ENCODE measurements around the gene SLC66A2. TPM values are rescaled to one million over a fixed set of nuclear protein-coding genes. Genes with fewer than 3 reads are reported as not detected.

The SLC66A2 gene
- total RNA-seq, 2 donors from 2014 or later = 31.5 to 31.9 TPM

- DNase-seq (no peak), ATAC-seq (no peak)
- intact Hi-C loops (cut with DNase I) = no loop called here
Measured at GRCh38 chr18:79914614-79915160, 36.8 kb downstream of the SLC66A2 start.

GRCh38 chr18:79912994-79913831, 38.2 kb downstream of the SLC66A2 start:
- DNase-seq (no peak), ATAC-seq (no peak)
- intact Hi-C loops (cut with DNase I) = no loop called here

DNA sequence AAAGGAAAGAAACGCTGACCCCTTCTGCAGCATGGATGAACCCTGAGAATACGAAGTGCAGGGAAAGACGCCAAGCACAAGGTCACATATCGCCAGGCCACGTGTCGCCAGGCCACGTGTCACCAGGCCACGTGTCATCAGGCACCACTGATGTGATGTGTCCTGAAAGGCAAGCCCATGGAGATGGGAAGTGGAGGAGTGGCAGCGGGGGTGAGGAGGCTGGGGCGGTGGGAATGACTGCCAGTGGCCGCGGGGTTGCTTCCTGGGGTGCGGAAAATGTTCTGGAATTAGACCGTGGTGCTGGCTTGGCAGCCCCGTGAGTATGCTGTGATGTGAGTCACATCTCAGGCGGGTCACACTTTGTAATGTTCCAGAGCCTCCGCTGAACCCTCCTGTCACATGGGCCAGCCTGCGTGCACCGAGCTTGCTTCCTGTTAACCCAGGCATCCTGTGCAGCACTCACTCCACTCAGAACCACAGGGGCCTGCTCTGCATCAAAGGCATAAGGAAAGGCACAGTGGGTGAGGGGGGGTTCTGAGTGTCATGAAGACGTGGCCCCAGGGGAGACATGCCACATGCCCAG, 39.0 kb downstream of the SLC66A2 start:
- no peak for ATAC-seq
- intact Hi-C loops (cut with DNase I) = no loop called here
- DNase-seq = no peak

DNA sequence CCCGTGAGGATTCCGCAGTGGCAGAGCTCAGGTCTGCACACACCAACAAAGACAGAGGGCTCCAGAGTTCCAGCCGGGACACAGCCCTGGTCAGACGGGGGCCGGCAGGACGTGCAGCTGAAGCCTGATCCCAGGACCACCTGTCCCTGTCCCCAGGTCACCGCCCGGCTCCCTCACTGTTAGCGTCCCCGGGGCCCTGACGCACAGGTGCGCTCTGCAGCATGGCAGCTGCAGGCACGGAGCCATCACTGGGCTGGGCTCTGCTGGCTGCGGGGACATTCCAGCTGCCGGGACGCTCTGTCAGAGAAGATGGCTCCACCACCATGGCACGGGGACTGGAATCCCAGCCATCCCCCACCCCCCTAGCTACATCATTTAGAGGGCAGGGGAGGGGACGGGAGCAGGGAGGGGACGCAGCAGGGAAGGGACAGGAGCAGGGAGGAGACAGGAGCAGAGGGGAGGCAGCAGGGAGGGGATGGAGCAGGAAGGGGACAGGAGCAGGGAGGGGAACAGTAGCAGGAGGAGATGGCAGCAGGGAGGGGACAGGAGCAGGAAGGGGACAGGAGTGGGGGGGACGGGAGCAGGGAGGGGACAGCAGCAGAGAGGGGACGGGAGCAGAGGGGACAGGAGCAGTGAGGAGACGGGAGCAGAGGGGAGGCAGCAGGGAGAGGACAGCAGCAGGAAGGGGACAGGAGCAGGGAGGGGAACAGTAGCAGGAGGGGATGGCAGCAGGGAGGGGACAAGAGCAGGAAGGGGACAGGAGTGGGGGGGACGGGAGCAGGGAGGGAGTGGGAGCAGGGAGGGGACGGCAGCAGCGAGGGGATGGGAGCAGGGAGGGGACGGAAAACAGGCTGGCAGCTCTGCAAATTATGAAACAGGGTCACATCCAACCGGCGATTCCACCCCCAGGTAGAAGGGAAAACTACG, 39.8 kb downstream of the SLC66A2 start:
- ATAC-seq (no peak), DNase-seq (no peak)
- intact Hi-C loops (cut with DNase I) = no loop called here

DNA sequence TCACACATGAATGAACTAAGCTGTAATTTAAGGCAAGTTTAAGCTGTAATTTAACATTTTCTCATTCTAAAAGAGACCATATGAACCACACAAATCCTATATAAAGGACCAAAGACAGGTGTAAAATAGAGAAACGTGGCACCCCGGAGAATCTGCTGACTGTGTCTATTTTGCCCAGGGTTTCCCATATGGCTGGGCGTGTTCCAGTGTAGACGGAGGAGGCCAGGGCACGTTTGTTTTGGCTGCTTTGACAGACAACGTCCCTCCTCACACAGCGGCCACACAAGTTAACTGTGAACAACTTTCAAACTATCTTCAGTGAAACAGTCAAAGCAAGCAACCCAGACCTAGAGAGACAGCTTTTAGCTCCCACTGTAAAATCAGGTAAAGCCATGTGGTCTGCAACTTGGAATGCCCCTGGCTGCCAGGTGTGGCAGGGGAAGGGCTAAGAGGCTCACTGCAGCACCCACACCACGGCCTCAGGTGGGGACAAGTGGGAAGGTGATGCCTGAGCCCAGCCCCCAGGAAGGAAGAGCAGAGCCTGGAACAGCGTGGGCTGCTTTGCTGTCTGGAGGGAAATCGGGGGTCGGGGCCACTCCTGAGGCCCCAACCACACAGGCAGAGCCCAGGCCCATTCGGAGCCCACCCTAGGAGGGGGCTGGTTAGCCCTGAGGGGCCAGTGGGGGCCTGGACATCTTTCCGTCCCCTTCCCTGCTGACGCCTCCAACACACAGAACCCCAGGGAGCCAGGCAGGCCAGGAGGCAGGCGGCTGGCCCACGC, 40.7 kb downstream of the SLC66A2 start:
- ATAC-seq (no peak), DNase-seq (no peak)
- intact Hi-C loops (cut with DNase I) = no loop called here

GRCh38 chr18:79906706-79907105, 44.7 kb downstream of the SLC66A2 start:
- ATAC-seq = no peak
- intact Hi-C loops (cut with DNase I) = no loop called here
- DNase-seq = no peak

DNA sequence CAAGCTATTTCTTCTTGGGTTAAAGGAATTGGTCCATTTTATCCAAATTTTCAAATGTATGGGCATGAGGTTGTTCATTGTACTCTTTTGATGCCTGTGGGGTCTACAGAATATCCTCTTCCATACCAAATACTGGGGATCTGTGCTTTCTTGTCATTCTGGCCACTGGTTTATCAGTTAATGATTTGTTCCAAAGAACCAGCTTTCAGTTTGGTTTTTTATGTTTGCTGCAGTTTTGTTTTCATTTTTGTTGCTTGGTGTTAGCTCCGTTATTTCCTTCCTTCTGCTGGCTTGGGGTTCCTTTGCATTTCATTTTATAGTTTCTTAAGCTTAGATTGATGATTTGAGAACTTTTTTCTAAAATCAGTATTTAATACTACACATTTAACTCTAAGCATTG, 45.5 kb downstream of the SLC66A2 start:
- intact Hi-C loops (cut with DNase I) = no loop called here
- ATAC-seq (no peak), DNase-seq (no peak)

GRCh38 chr18:79905389-79905911, 46.0 kb downstream of the SLC66A2 start:
- ATAC-seq (peak; percentile 34 to 45), DNase-seq (peak; percentile 60)
- intact Hi-C loops (cut with DNase I) = no loop called here

DNA sequence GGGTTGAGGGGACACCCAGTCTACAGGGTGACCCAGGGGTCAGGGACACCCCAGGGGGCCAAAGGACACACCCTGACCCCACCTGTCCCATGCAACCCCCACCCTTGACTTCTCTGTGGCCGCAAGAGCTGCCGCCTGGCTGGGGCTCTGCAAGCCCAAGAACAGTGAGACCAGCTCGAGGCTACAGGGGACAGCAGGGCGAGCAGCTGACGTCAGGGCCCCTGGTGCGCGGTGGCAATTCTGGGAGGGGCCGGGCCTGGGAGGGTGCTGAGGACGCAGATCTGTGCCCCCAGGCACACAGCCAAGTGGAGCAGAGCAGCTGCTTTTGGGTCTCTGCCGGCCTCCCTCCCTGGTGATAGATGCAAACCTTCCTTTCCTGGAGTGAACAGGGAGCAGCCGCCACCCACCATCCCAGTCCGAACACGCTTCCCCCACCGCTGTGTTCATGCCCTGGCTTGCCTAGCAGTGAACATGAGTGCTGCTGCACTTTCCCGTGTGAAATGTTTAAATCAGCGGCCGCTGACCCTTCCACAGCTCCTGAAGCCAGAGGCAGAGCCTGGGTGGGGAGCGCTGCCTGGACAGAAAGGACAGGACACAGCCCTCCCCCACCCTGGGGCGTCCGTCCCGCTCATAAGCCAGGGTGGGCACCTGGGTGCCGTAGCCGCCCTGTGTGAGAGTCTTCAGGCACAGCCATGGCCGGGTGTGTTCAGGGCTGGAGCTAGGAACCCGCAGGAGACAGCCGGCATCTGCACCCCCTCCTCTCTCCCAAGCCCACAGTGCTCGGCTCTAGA, 46.9 kb downstream of the SLC66A2 start:
- DNase-seq (no peak), ATAC-seq (no peak)
- intact Hi-C loops (cut with DNase I) = no loop called here

DNA sequence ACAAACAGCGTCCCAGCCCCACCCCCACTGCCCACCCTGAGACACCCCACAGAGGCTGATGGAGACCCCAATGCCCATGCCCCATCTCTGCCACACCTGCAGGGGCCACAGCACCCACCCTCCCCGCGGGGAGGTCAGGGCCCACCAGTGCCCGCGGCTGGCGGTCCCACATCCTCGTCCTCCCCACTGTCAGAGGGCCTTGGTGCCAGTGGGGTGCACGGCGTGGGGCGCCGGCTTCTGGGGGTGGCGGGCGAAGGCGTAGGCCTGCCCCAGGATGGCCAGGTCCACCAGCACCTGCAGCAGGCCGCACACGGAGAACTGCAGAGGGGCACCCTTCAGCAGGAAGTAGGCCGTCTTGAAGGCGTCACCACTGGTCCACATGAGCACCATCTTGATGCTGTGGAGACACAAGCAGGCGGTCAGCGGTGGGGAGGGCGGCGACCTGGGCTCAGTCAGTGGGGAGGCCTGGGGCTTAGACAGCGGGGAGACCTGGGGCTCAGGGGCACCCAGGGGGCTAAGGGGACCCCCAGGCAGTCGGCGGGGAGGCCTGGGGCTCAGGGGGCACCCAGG, 47.6 kb downstream of the SLC66A2 start:
- intact Hi-C loops (cut with DNase I) = no loop called here
- ATAC-seq = no peak

DNA sequence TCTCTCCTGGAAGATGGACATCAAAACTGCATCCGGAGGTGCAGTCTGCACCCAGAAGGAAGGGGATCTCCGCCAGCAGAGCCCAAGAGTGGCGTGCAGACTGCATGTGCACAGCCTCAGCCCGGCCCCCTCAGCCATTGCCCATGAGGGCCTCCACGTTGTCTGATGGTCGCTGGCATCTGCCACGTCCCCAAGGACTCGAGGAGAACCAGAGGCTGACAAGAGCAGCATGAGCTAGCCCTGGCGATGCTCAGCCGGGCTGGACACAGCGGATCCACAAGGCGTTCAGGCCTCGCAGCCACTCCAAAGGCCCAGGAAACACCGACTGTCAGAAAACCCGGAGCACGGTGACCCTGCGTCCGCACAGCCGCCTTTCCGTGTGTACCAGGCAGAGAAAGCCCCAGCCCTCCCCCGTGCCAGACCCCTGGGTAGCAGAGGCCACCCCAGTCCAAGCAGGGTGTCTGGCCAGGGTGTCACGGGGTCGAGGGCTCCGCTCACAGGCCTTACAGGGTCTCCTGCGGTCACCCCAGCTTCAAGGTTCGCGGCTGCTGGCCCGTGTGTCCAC, 48.3 kb downstream of the SLC66A2 start:
- intact Hi-C loops (cut with DNase I) = no loop called here
- ATAC-seq (no peak), DNase-seq (no peak)

More for the DNA sequence above, 47.6 kb downstream of the SLC66A2 start:
- no peak for DNase-seq

GRCh38 chr18:79902640-79903039, 48.8 kb downstream of the SLC66A2 start:
- intact Hi-C loops (cut with DNase I) = no loop called here
- DNase-seq = no peak
- no peak for ATAC-seq

DNA sequence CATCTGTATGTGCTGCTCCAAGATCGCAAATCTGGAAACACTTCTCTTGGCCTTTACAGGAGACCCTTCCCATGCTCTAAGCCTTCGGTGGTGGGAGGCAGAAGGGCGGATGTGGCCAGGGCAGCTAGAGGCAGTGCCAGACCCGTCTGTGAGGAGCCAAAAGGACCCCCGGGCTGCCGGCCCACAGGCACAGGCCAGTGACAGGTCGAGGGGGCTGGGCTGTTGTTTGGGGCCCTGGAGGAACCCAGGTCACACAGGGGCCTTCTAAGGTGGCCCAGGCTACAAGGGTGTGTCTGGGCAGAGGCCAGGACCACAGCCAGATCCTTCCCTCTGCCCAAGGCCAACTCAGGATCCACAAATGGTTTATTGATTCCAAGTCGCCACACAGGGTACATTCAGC, 49.4 kb downstream of the SLC66A2 start:
- intact Hi-C loops (cut with DNase I) = no loop called here
- no peak for DNase-seq
- no peak for ATAC-seq

DNA sequence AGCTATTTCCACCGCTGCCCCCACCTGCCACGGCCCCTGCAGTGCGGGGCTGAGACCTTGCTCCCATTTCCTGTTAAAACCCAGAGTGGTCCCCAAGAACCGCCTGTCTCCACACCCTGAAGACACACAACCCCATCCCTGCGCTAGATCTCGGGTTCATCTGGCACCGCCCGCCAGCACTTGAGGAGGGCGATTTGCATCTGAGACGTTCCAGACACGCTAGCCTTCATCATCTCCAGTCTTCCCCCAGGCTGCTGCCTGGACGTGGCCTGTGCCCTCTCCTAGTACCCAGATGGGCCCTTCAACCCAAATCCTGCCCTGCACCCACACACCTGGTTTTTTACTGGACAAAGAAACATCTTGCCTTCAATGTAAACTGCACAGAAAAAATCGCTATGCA, 49.8 kb downstream of the SLC66A2 start:
- ATAC-seq = no peak
- no peak for DNase-seq
- intact Hi-C loops (cut with DNase I) = no loop called here

DNA sequence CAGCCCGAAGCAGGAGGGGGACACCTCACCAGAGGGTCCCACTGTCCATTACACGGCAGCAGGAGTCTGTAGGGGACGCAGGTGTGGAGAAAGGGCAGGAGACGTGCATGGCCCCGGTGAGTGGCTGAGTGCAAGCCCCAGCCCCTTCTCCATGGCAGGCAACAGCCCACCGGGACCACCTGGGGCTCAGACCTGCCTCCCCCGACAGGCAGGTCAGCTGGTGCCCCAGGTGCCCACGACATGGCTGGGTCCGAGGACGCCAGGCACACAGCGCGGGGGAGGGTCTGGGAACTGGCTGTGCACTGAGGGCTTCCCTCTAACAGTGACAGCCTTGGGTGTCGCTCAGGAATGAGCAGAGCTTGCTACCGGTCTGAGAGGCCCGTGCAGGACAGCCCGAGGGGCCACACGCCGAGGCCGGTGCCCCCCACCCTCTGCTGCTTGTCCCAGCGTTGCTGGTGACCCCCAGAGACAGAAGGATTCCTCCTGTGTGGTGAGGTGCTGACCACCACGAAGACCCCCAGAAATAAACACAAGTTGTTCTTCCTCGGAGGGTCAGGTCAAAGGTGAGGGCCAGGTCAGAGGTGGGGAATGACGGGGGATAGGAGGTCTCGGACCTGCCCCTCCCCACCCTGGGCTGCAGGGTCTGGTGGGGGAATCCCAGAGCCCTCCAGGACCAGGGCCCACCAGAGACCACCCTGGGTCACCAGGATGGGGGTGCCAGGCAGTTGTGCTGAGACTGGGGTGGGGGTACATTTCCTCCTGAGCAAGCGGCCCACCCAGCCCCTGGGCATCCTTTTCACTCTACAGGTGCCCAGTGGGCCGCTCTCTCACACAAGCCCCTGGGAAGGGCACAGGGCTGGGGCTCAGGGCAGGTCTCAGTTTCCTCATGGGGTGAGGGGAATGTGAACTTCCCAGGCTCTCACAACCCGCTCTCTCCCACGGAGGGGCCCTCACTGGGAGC, 50.6 kb downstream of the SLC66A2 start:
- DNase-seq (no peak), ATAC-seq (no peak)
- intact Hi-C loops (cut with DNase I) = no loop called here
